22Rv1 (cell line): ENCODE results near the gene PRADC1.

Experiments used
- H3K27ac ChIP-seq: fragments of 450-650 bp; 2 replicates; pipeline ENCODE4 v1.5.1; 2017
- ZFX ChIP-seq: fragments of 450-650 bp; IDR thresholded peaks from 2 replicates; pipeline ENCODE4 v1.6.1; 2017; ENCODE audit warnings: antibody characterized with exemption, borderline replicate concordance
- TF ChIP-seq, protein P1 (sequence below): fragments of 450-650 bp; IDR thresholded peaks from 2 replicates; pipeline ENCODE4 v1.5.1; 2017; ENCODE audit warnings: mild to moderate bottlenecking

PRADC1 gene

DNA sequence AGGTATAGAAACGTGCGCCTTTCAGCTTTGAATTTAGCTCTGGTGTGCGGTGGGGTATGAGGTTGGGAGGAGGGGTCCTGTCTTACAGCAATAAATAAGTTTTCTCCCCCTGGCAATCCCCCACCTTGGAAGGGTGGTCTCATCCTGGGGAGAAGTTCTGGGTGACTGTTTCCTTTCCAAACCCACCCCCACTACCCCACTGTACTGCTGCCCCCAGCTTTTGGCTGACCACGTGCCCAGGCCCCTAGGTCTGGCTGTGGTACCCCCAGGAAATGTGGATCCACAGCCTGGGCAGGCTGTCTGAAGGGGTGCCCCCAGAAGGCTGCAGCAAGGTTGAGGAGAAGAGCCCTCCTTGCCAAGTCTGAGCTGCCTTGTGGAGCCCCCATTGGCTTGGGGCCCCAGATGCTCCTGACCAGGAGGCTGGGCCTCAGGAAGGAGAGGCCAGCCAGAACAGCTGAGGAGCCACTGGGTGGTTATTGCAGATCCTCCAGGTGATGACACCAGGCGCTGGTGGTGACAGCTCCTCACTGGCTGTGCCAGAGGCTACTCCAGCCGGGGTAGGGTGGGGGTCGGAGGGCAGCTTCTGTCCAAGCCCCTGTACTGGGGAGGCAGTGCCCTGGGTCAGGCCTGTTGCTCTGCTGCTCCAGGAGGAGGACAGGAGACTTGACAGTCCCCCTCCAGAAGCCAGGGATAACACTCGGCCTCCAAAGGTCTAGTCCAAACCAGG is 25.3 kb upstream of the PRADC1 start:
- H3K27ac ChIP-seq: no peak overlapping the region
- TF ChIP-seq ZFX: no peak
- TF ChIP-seq, protein P1, sequence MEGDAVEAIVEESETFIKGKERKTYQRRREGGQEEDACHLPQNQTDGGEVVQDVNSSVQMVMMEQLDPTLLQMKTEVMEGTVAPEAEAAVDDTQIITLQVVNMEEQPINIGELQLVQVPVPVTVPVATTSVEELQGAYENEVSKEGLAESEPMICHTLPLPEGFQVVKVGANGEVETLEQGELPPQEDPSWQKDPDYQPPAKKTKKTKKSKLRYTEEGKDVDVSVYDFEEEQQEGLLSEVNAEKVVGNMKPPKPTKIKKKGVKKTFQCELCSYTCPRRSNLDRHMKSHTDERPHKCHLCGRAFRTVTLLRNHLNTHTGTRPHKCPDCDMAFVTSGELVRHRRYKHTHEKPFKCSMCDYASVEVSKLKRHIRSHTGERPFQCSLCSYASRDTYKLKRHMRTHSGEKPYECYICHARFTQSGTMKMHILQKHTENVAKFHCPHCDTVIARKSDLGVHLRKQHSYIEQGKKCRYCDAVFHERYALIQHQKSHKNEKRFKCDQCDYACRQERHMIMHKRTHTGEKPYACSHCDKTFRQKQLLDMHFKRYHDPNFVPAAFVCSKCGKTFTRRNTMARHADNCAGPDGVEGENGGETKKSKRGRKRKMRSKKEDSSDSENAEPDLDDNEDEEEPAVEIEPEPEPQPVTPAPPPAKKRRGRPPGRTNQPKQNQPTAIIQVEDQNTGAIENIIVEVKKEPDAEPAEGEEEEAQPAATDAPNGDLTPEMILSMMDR: no peak

DNA sequence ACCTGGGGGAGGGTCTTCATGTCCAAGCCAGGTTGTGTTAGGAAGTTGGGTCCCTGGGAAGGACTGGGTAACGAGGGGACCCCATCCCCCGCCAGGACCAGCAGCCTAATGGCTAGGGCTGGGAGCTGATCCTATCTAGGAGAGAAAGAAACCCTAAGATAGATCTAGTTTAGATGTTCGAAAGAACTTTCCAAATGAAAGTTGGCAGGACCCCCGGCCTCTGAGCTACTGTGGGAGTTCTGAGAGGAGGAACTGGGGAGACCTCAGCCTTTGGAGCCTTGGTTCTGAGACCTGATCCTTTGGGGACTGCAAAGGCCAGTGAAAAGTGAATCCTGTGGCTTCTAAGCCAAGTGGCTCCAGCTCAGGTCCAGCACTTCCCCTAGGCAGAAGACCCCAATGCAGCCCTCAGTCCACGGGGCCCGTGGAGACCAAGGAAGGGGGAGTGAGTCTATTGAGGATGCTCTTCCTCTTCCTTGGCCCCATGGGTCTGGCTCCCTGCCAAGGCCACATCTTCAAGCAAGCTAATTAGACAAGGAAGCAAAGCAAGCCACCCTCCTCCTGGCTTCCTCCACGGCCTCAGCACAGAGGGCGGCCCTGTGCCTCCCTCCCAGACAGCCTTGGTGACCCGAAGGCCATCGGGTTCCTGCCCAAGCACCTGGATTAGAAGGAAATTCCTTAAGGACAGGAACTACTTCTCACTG is 24.5 kb upstream of the PRADC1 start:
- no peak for TF ChIP-seq ZFX
- TF ChIP-seq, protein P1: no peak
- H3K27ac ChIP-seq: no peak overlapping the region; the same call in 1 of the 2 replicates

DNA sequence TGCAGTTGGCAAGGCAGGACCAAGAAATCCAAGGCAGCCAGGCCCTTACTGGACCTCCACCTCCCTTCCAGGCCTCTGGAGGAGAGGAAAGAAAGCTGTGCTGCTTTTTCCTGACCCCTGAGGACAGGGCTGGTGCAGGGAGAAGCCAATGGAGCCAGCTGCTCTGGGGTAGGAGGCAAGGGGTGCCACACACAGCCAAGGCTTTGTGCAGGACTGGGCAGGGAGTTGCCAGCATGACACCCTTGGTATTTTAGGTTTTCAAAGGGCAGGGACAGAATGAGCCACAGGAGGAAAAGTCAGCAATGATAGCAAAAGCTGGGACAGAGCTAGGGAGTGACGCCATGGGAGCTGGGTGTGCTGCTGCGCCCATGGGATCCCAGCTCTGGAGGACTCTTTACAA is 24.0 kb upstream of the PRADC1 start:
- H3K27ac ChIP-seq: peak overlapping the region; percentile 30; the same call in 1 of the 2 replicates
- no peak for TF ChIP-seq ZFX
- TF ChIP-seq, protein P1: no peak

DNA sequence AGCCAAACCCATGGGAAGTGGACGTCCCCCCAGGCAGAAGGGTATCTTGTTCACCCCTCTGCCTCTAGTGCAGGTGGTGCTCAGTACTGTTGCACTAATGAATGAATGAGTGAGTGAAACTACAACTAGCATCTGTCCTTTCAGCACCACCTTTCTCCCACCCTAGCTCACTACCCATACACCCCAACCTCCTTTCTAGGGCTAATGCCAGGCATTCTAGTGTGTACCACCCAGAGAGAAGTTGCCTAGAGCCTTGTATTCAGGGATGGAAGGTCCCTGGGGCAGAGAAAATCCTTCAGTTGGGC is 23.5 kb upstream of the PRADC1 start:
- TF ChIP-seq, protein P1: no peak
- no peak for TF ChIP-seq ZFX
- H3K27ac ChIP-seq: peak overlapping the region; percentile 30; the same call in 1 of the 2 replicates

DNA sequence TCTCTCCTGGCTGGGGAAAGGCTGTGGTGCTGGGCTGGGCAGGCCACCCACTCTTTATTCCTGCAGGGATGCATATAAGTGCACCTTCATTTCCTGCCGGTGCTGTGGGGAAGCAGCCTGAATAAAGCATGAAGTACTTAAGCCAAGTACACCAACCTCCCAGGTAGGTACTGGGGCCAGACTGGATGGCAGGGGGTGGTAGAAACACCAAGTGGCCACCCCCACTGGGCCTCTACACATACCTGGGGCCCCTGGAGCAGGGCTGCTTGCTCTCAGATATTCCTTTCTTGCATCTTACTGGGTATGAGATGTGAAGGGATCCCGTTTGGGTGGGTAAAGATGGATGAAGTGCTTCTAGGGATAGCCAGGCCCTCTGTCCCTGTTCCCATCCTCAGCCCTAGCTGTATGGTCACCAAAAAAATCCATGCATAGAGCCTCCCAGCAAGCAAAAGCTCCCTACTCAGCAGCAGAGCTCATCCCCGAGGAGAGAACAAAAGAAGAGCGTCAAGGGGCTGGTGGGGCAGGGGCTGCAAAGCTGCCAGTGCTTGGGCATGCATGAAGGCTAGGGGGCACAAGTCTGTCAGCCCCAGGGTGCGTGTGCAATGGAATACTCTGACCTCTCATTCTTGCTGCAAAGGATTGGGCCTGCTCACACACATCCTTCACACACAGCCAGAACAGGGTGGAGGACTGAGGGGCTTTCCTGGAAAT is 23.0 kb upstream of the PRADC1 start:
- H3K27ac ChIP-seq: peak overlapping the region; percentile 65
- TF ChIP-seq, protein P1: no peak
- no peak for TF ChIP-seq ZFX

DNA sequence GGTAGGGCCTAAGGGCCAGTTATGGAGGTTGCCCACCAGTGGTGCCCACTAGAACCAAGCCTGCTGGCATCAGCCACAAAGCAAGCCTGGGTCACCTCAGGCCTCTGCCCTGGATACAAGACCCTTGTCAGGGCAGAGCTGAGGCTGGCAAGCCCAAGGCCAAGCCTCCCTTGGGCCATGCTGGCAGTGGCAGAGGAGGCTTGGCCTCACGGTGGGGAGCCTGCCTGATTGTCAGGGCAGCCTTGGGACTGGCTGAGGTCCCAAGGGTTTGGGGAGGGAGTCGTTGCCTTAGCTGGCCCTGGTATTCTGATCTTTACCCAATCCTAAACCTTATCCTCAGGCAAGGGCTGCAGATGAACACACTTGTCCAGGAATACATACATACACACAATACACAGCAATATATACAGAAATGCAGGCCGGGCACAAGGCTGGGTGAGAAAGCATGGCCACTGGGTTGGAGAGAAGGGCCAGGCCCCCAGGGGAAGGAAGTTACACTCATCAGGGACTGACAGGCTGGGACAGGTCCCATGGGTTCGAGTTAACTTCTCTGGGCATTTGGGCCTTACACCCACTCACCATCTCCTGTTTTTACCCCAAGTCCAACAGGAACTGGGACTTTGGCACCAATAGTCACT is 22.1 kb upstream of the PRADC1 start:
- no peak for TF ChIP-seq ZFX
- TF ChIP-seq, protein P1: no peak
- peak overlapping the region; percentile 65 for H3K27ac ChIP-seq
